ENCODE data around the gene RNF149.
"Not testable (repeated sequence)": the region's sequence is repeated elsewhere in the genome, so short reads cannot be mapped to it uniquely, and the experiment has no call there.

The RNF149 gene

DNA sequence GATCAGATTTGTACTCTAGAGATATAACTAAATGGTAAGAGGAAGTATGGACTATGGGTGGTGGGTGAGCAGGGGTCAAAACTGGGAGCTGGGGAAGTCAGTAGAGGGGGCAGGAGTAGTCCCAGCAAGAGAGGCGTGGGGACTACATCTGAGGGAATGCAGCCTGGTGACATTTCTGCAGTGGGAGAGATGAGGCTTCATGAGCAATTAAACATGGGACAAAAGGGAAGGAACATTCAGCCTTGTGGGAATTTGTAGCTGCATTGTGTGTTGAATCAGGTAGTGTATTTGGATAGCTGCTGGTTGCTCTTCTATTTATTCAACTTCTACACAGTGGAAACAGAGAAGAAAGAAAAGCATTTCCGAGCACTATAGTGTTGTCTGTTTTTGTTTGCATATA lies 52.2 kb downstream of the RNF149 start:
- DNase-seq (ENCODE audit: low read depth in 2 of 2), result no peak

DNA sequence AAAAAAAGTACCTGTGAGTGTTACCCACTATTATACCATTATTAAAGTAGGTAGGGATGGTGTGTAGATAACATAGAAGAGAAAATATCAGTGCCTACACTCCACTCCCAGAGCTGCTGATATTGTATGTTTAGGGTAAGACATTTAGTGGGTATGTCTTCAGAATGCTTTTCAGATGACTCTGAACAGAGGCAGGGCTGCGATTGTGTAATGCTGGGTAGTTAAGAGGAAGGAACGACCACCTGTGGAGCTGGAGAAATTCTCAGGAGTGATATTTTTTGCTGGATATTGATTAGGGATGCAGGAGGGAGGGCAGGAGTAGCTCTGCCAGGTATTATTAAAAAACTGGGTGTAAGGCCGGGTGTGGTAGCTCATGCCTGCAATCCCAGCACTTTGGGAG lies 53.0 kb downstream of the RNF149 start:
- DNase-seq (ENCODE audit: low read depth in 2 of 2), result no peak

DNA sequence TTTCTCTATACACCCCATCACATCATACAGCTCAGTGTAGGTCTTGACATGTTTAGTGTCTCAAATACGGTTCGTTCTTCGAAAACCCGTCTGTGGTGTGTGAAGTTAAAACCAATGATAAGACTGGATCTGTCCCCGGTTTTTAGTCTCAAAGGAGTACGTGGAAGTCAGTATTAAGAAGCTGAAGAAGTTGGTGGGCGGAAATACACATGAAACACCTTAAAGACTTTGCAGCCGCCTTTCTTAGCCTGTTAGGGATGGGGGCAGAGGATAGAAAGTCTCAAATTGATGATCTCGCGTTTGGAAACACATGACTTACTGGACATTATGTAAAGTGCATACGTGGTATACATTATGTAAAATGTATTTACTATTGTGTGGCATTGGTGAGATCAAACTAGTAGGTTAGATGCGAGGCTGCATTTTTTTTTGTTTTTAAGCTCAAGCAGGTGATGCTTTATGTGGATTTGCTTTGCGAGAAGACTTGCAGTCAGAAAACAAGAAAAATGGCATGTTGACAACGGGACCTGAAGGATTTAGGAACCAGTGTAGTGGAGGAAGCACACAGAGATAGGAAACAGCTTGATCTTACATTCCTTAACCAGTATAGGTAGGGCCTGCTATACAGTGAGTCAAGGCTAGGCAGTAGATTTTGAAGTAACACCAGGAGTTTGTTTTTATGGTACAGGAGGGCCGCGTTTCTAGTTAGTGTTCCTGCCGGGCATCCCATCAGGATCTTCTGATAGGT lies 54.6 kb downstream of the RNF149 start:
- no peak for DNase-seq (ENCODE audit: low read depth in 2 of 2)

GRCh38 chr2:101253013-101253702 lies 55.3 kb downstream of the RNF149 start:
- peak; percentile 52 to 54 for DNase-seq (ENCODE audit: low read depth in 2 of 2)

- peak; percentile 97 to 99 for DNase-seq (ENCODE audit: low read depth in 2 of 2)
Observed at GRCh38 chr2:101252408-101253012, 56.0 kb downstream of the RNF149 start, which contains the start of gene CNOT11. Gene CNOT11, plus strand, starts transcription at chr2:101252886. Its CDS starts 79 bp downstream, at chr2:101252965.

DNA sequence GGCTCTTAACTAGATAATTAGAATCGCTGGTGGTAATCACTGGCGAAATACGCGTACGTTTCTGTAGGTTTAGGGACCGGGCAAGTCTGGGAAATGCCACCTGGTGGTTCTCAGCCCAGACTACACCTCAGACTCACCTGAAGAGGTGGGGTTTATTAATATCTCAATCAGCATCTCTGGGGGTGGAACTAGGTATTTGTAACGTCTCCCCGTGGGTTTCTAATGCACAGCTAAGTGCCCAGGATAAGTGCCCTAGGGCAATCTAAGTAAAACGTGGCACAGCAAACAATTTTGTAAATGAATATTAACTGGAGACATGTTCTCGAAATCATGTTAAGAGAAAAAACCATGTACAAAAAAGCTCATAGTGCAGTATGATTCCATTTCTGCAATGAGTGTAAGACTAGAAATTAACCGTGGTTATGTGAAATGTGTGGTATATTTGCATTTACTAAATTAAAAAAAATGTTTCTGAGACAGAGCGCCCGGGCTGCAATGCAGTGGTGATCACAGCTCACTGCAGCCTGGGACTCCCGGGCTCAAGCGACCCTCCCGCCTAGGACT lies 56.6 kb downstream of the RNF149 start:
- no peak for DNase-seq (ENCODE audit: low read depth in 2 of 2)

DNA sequence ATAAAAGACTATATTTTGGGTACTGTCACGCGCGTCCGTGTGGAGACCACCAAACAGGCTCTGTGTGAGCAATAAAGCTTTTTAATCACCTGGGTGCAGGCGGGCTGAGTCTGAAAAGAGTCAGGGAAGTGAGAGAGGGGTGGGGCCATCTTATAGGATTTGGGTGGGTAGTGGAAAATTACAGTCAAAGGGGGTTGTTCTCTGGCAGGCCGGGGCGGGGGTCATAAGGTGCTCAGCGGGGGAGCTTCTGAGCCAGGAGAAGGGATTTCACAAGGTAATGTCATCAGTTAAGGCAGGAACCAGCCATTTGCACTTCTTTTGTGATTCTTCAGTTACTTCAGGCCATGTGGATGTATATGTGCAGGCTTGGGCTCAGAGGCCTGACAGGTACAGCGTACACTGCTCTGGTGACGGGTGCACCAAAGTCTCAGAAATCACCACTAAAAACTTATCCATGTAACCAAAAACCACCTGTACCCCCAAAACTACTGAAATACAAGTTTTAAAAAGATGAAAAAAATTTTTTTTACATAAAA lies 57.2 kb downstream of the RNF149 start:
- DNase-seq (ENCODE audit: low read depth in 2 of 2), result not testable (repeated sequence)

DNA sequence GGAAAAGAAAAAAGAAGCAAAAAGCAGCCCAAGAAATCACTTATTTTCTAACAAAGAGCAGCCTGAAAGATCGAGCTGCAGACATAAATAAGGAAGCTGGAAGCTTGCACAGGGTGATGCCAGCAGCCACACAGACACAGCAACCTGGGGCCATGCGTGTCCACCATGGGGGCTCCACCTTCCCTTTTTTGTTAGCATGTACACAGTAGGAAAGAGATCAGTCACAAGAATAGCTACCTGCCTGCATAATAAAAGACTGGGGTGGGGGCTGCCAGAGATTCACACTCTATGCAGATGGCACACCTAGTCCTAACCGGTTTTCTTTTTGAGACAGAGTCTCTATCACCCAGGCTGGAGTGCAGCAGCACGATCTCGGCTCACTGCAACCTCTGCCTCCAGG lies 58.7 kb downstream of the RNF149 start:
- DNase-seq (ENCODE audit: low read depth in 2 of 2), result no peak

GRCh38 chr2:101248756-101249155 lies 59.7 kb downstream of the RNF149 start:
- DNase-seq (ENCODE audit: low read depth in 2 of 2), result not testable (repeated sequence)

DNA sequence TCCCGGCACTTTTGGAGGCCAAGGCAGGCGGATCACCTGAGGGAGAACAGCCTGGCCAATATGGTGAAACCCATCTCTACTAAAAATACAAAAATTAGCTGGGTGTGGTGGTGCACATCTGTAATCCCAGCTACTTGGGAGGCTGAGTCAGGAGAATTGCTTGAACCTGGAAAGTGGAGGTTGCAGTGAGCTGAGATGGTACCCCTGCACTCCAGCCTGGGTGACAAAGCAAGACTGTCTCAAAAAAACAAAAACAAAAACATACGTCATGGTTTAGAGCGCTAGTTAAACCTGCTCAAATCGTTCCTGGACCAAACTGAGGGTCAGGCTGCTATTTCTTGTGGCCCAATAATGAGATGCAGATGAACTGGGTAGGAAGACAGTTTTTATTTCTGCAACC lies 63.0 kb downstream of the RNF149 start:
- not testable (repeated sequence) for DNase-seq (ENCODE audit: low read depth in 2 of 2)

- DNase-seq (ENCODE audit: low read depth in 2 of 2), result not testable (repeated sequence)
Observed at GRCh38 chr2:101244899-101245298, 63.6 kb downstream of the RNF149 start.

DNA sequence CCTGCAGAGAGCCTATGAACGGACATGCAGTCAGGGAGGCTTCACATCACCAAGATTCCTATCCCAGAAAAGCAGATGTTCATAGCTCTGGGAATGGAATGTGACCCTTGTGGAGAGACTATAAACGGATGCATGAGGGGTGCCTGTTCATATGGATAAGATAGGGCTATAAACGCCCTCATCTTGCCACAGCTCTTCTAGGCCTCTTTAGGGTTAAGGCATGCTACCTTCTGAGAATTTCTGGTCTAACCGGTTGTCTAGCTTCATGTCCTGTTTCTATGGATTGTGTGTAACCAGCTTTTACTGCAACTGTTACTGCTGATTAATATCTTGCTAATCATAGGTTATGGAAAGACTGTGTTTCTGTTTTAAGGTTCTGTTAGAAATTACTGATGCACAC lies 64.1 kb downstream of the RNF149 start:
- not testable (repeated sequence) for DNase-seq (ENCODE audit: low read depth in 2 of 2)

DNA sequence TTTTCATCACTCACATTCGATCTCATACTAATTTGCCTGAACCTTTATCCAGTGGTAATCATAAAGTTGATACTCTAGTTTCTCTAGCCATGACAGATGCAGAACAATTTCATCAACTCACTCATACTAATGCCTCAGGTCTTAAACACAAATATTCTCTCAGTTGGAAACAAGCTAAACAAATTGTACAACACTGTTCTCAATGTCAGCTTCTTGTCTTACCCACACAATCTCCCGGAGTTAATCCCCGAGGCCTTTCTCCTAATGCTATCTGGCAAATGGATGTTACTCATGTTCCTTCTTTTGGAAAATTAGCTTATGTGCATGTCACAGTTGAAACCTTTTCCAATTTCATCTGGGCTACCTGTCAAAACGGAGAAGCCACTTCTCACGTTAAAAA lies 67.3 kb downstream of the RNF149 start:
- no peak for DNase-seq (ENCODE audit: low read depth in 2 of 2)

DNA sequence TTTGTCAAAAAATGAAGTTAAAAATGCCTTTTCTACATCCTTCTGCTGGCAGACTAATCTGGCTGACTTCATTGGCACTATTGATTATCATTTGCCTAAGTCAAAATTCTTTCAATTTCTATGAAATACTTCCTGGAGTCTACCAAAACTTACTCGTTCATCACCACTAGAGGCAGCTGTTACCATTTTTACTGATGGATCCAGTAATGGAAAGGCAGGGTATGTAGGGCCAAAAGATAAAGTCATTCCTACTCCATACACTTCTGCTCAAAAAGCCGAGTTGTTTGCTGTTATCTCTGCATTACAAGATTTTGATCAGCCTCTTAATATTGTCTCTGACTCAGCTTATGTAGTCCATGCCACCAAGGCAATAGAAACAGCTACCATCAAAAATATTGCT lies 67.8 kb downstream of the RNF149 start:
- DNase-seq (ENCODE audit: low read depth in 2 of 2), result not testable (repeated sequence)

GRCh38 chr2:101239760-101240118 lies 68.8 kb downstream of the RNF149 start:
- not testable (repeated sequence) for DNase-seq (ENCODE audit: low read depth in 2 of 2)

- DNase-seq (ENCODE audit: low read depth in 2 of 2), result no peak
Observed at GRCh38 chr2:101238930-101239759, 69.4 kb downstream of the RNF149 start.

GRCh38 chr2:101237944-101238343 lies 70.6 kb downstream of the RNF149 start:
- not testable (repeated sequence) for DNase-seq (ENCODE audit: low read depth in 2 of 2)

- not testable (repeated sequence) for DNase-seq (ENCODE audit: low read depth in 2 of 2)
Observed at GRCh38 chr2:101235956-101236355, 72.5 kb downstream of the RNF149 start.

GRCh38 chr2:101234169-101234938 lies 74.1 kb downstream of the RNF149 start:
- no peak for DNase-seq (ENCODE audit: low read depth in 2 of 2)

GRCh38 chr2:101232770-101233169 lies 75.7 kb downstream of the RNF149 start:
- DNase-seq (ENCODE audit: low read depth in 2 of 2), result no peak

Data from stimulated activated CD8-positive, alpha-beta memory T cell treated with anti-CD3 and anti-CD28 coated beads, Interleukin-2, amount 100 ng/mL, for 48 hours (primary cell).